Sigmoid colon (tissue), 4 donors: ENCODE data around the gene MRPL38.

Experiments
- EP300 ChIP-seq, 4 donors: sonication (generic); formaldehyde crosslinking; IDR thresholded peaks; one replicate each; pipeline ENCODE4 v1.6.1; 2017; ENCODE audit warnings: antibody characterized with exemption in 4 of 4
- POLR2A ChIP-seq, 2 donors: fragments of 450-650 bp; IDR thresholded peaks; one replicate each; pipeline ENCODE4 v1.6.1; 2016; ENCODE audit warnings: antibody characterized with exemption in 2 of 2, mild to moderate bottlenecking in 2 of 2, moderate library complexity in 2 of 2
- POLR2AphosphoS5 ChIP-seq, 4 donors: sonication (generic); formaldehyde crosslinking; IDR thresholded peaks; one replicate each; pipeline ENCODE4 v1.6.1; 2017; ENCODE audit warnings: antibody characterized with exemption in 4 of 4
- TF ChIP-seq, protein P1 (sequence below), 4 experiments: fragments of 450-650 bp in 3 of 4; fragments of 200-600 bp in 1 of 4; IDR thresholded peaks; one replicate each; pipeline ENCODE4 v1.5.1; 2016 to 2019; ENCODE audit warnings: antibody characterized with exemption in 4 of 4, mild to moderate bottlenecking in 3 of 4, moderate library complexity in 2 of 4

DNA sequence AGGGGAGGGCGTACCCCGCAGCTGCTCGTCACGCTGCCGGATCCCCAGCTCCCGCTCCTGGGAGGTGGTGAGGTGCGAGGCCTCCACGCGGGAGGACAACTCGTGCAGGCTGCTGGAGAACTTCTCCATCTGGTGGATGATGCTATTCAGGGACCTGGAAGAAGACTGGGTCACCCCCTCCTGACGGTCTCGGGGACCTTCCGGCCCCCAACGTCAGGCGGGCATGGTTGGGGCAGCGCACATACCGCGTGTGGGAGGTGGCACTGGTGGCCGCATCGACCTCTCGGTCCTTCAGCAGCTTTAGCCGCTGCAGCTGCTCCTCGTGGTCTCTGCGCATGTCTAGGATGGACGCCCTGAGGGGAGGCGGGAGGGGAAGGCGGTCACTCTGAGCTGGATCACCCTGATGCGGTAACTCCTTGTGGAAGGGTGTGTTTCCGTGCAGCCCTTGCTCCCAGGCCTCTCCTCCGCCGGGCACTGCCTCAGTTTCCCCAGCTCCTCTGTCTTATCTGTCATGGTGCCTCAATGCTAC, 13.3 kb upstream of the MRPL38 start:
- TF ChIP-seq, protein P1, sequence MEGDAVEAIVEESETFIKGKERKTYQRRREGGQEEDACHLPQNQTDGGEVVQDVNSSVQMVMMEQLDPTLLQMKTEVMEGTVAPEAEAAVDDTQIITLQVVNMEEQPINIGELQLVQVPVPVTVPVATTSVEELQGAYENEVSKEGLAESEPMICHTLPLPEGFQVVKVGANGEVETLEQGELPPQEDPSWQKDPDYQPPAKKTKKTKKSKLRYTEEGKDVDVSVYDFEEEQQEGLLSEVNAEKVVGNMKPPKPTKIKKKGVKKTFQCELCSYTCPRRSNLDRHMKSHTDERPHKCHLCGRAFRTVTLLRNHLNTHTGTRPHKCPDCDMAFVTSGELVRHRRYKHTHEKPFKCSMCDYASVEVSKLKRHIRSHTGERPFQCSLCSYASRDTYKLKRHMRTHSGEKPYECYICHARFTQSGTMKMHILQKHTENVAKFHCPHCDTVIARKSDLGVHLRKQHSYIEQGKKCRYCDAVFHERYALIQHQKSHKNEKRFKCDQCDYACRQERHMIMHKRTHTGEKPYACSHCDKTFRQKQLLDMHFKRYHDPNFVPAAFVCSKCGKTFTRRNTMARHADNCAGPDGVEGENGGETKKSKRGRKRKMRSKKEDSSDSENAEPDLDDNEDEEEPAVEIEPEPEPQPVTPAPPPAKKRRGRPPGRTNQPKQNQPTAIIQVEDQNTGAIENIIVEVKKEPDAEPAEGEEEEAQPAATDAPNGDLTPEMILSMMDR (IDR thresholded peaks at IDR 0.05) = no peak
- TF ChIP-seq EP300 (IDR thresholded peaks at IDR 0.05) (no peak), POLR2AphosphoS5 (IDR thresholded peaks at IDR 0.05) (no peak), POLR2A (IDR thresholded peaks at IDR 0.05) (no peak)
